ENCODE measurements around the gene DYNC1I1.

DYNC1I1 gene

GRCh38 chr7:96102096-96102811 lies 329.9 kb downstream of the DYNC1I1 start:
- ATAC-seq (ENCODE audit: low read depth) (no peak), DNase-seq (ENCODE audit: low spot score in 2 of 2) (no peak)
- H3K27ac Mint-ChIP-seq: no peak overlapping the region
- no peak overlapping the region for H3K4me3 Mint-ChIP-seq
- H3K27me3 Mint-ChIP-seq: no peaks in the 10 kb centered on the region
- no peaks in the 10 kb centered on the region for H3K4me1 Mint-ChIP-seq
- peaks cover 1% of the 10 kb centered on the region for H3K9me3 Mint-ChIP-seq
- H3K36me3 Mint-ChIP-seq: no peaks in the 10 kb centered on the region

GRCh38 chr7:96104984-96105383 lies 332.6 kb downstream of the DYNC1I1 start:
- H3K4me1 Mint-ChIP-seq: no peaks in the 10 kb centered on the region
- H3K27ac Mint-ChIP-seq: peak overlapping the region; percentile 7
- no peaks in the 10 kb centered on the region for H3K36me3 Mint-ChIP-seq
- no peak for ATAC-seq (ENCODE audit: low read depth)
- H3K9me3 Mint-ChIP-seq: peaks cover 1% of the 10 kb centered on the region
- no peak for DNase-seq (ENCODE audit: low spot score in 2 of 2)
- no peaks in the 10 kb centered on the region for H3K27me3 Mint-ChIP-seq
- H3K4me3 Mint-ChIP-seq: no peak overlapping the region

GRCh38 chr7:96111405-96111804 lies 339.1 kb downstream of the DYNC1I1 start:
- Mint-ChIP-seq H3K4me3 (no peak overlapping the region), H3K27me3 (peaks cover 2% of the 10 kb centered on the region), H3K36me3 (no peaks in the 10 kb centered on the region), H3K27ac (no peak overlapping the region), H3K9me3 (peaks cover 11% of the 10 kb centered on the region), H3K4me1 (no peaks in the 10 kb centered on the region)
- DNase-seq (ENCODE audit: low spot score in 2 of 2): no peak
- ATAC-seq (ENCODE audit: low read depth): no peak

- Mint-ChIP-seq H3K4me1 (no peaks in the 10 kb centered on the region), H3K4me3 (no peak overlapping the region), H3K36me3 (no peaks in the 10 kb centered on the region), H3K27ac (no peak overlapping the region), H3K27me3 (peaks cover 2% of the 10 kb centered on the region), H3K9me3 (peaks cover 11% of the 10 kb centered on the region)
- no peak for ATAC-seq (ENCODE audit: low read depth)
- no peak for DNase-seq (ENCODE audit: low spot score in 2 of 2)
Observed at GRCh38 chr7:96114190-96114589, 341.8 kb downstream of the DYNC1I1 start.

GRCh38 chr7:96116173-96116572 lies 343.8 kb downstream of the DYNC1I1 start:
- Mint-ChIP-seq H3K36me3 (peaks cover 7% of the 10 kb centered on the region), H3K27me3 (peaks cover 2% of the 10 kb centered on the region), H3K9me3 (peaks cover 6% of the 10 kb centered on the region), H3K27ac (no peak overlapping the region), H3K4me3 (no peak overlapping the region), H3K4me1 (no peaks in the 10 kb centered on the region)
- ATAC-seq (ENCODE audit: low read depth) (no peak), DNase-seq (ENCODE audit: low spot score in 2 of 2) (no peak)

GRCh38 chr7:96118449-96119001 lies 346.2 kb downstream of the DYNC1I1 start:
- Mint-ChIP-seq H3K27ac (no peak overlapping the region), H3K4me3 (no peak overlapping the region), H3K4me1 (no peaks in the 10 kb centered on the region), H3K36me3 (peaks cover 19% of the 10 kb centered on the region), H3K27me3 (no peaks in the 10 kb centered on the region), H3K9me3 (no peaks in the 10 kb centered on the region)
- no peak for ATAC-seq (ENCODE audit: low read depth)
- no peak for DNase-seq (ENCODE audit: low spot score in 2 of 2)

GRCh38 chr7:96120445-96121225 lies 348.3 kb downstream of the DYNC1I1 start:
- DNase-seq (ENCODE audit: low spot score in 2 of 2) (no peak), ATAC-seq (ENCODE audit: low read depth) (no peak)
- H3K9me3 Mint-ChIP-seq: no peaks in the 10 kb centered on the region

GRCh38 chr7:96121752-96122151 lies 349.4 kb downstream of the DYNC1I1 start:
- Mint-ChIP-seq H3K9me3 (no peaks in the 10 kb centered on the region), H3K4me3 (no peak overlapping the region), H3K36me3 (peaks cover 28% of the 10 kb centered on the region), H3K27ac (peak overlapping the region; percentile 28), H3K4me1 (no peaks in the 10 kb centered on the region), H3K27me3 (no peaks in the 10 kb centered on the region)
- no peak for DNase-seq (ENCODE audit: low spot score in 2 of 2)
- no peak for ATAC-seq (ENCODE audit: low read depth)

More at GRCh38 chr7:96120445-96121225, 348.3 kb downstream of the DYNC1I1 start:
- Mint-ChIP-seq H3K36me3 (peaks cover 24% of the 10 kb centered on the region), H3K4me3 (no peak overlapping the region), H3K4me1 (no peaks in the 10 kb centered on the region), H3K27ac (peak overlapping the region; percentile 28), H3K27me3 (no peaks in the 10 kb centered on the region)

GRCh38 chr7:96122746-96123145 lies 350.4 kb downstream of the DYNC1I1 start:
- H3K36me3 Mint-ChIP-seq: peaks cover 28% of the 10 kb centered on the region
- ATAC-seq (ENCODE audit: low read depth) (no peak), DNase-seq (ENCODE audit: low spot score in 2 of 2) (no peak)
- no peaks in the 10 kb centered on the region for H3K9me3 Mint-ChIP-seq
- H3K27me3 Mint-ChIP-seq: no peaks in the 10 kb centered on the region
- no peaks in the 10 kb centered on the region for H3K4me1 Mint-ChIP-seq
- no peak overlapping the region for H3K4me3 Mint-ChIP-seq
- peak overlapping the region; percentile 24 for H3K27ac Mint-ChIP-seq

GRCh38 chr7:96126382-96126781 lies 354.0 kb downstream of the DYNC1I1 start:
- Mint-ChIP-seq H3K4me1 (no peaks in the 10 kb centered on the region), H3K27me3 (no peaks in the 10 kb centered on the region), H3K36me3 (peaks cover 33% of the 10 kb centered on the region), H3K4me3 (no peak overlapping the region), H3K9me3 (no peaks in the 10 kb centered on the region), H3K27ac (no peak overlapping the region)
- ATAC-seq (ENCODE audit: low read depth) (no peak), DNase-seq (ENCODE audit: low spot score in 2 of 2) (no peak)

GRCh38 chr7:96127746-96128145 lies 355.4 kb downstream of the DYNC1I1 start:
- Mint-ChIP-seq H3K27me3 (no peaks in the 10 kb centered on the region), H3K4me3 (no peak overlapping the region), H3K9me3 (no peaks in the 10 kb centered on the region), H3K27ac (no peak overlapping the region), H3K4me1 (no peaks in the 10 kb centered on the region), H3K36me3 (peaks cover 28% of the 10 kb centered on the region)
- DNase-seq (ENCODE audit: low spot score in 2 of 2): no peak
- ATAC-seq (ENCODE audit: low read depth): no peak

- ATAC-seq (ENCODE audit: low read depth) (no peak), DNase-seq (ENCODE audit: low spot score in 2 of 2) (no peak)
- Mint-ChIP-seq H3K27ac (no peak overlapping the region), H3K9me3 (no peaks in the 10 kb centered on the region), H3K27me3 (no peaks in the 10 kb centered on the region), H3K36me3 (peaks cover 44% of the 10 kb centered on the region), H3K4me3 (no peak overlapping the region), H3K4me1 (no peaks in the 10 kb centered on the region)
Observed at GRCh38 chr7:96131525-96131924, 359.2 kb downstream of the DYNC1I1 start.

GRCh38 chr7:96135241-96135640 lies 362.9 kb downstream of the DYNC1I1 start:
- ATAC-seq (ENCODE audit: low read depth) (no peak), DNase-seq (ENCODE audit: low spot score in 2 of 2) (no peak)
- H3K36me3 Mint-ChIP-seq: peaks cover 38% of the 10 kb centered on the region
- H3K9me3 Mint-ChIP-seq: no peaks in the 10 kb centered on the region
- no peak overlapping the region for H3K4me3 Mint-ChIP-seq
- H3K27ac Mint-ChIP-seq: no peak overlapping the region
- no peaks in the 10 kb centered on the region for H3K27me3 Mint-ChIP-seq
- H3K4me1 Mint-ChIP-seq: no peaks in the 10 kb centered on the region

GRCh38 chr7:96136600-96137239 lies 364.4 kb downstream of the DYNC1I1 start:
- Mint-ChIP-seq H3K27me3 (no peaks in the 10 kb centered on the region), H3K36me3 (peaks cover 42% of the 10 kb centered on the region), H3K27ac (no peak overlapping the region), H3K4me3 (no peak overlapping the region), H3K4me1 (no peaks in the 10 kb centered on the region), H3K9me3 (no peaks in the 10 kb centered on the region)
- no peak for ATAC-seq (ENCODE audit: low read depth)
- DNase-seq (ENCODE audit: low spot score in 2 of 2): no peak
